Inferior parietal cortex (tissue), 1 donor: ENCODE results near the gene FAM219A.

ENCODE experiments used
- DNase-seq: peaks from one replicate; pipeline ENCODE4 v3.0.0-alpha.2; 2016; ENCODE audit errors: extremely low spot score

FAM219A gene

DNA sequence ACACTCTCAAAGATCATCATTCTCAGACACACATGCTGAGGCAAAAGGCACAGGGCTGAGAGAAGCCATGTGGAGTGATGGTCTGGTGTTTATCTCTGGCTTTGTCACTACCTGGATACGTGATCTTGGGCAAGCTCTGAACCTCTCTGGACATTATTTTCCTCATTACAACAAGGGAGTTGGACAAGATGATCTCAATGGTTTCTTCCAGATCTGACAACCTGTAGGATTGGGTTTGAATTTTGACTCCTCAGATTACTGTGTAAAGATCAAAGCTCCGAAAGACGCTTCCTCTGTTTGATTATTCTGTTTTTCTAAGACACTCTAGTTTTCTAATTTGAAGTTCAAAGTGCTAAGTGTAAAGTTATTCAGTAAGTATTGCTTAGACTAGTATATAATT is 109.0 kb downstream of the FAM219A start:
- DNase-seq = no peak
